Activated naive CD4-positive, alpha-beta T cell treated with anti-CD3 and anti-CD28 coated beads, Interleukin-2, amount 50 U/mL, for 24 hours (primary cell): ENCODE measurements around the gene CD2AP.

ENCODE experiments used
- H3K27ac Mint-ChIP-seq: one replicate; pipeline ENCODE4 v1.8.0; 2021; ENCODE audit warnings: mild to moderate bottlenecking, mixed read lengths
- H3K27me3 Mint-ChIP-seq: one replicate; pipeline ENCODE4 v1.8.0; 2021; ENCODE audit warnings: mixed read lengths
- H3K36me3 Mint-ChIP-seq: one replicate; pipeline ENCODE4 v1.8.0; 2021; ENCODE audit warnings: mixed read lengths
- H3K4me1 Mint-ChIP-seq: one replicate; pipeline ENCODE4 v1.8.0; 2021; ENCODE audit warnings: mixed read lengths
- H3K4me3 Mint-ChIP-seq: one replicate; pipeline ENCODE4 v1.8.0; 2021; ENCODE audit warnings: mild to moderate bottlenecking, mixed read lengths
- H3K9me3 Mint-ChIP-seq: one replicate; pipeline ENCODE4 v1.8.0; 2021; ENCODE audit warnings: mixed read lengths

The CD2AP gene

GRCh38 chr6:47653706-47654105 lies 176.1 kb downstream of the CD2AP start:
- H3K27ac Mint-ChIP-seq: no peak overlapping the region
- H3K9me3 Mint-ChIP-seq: no peaks in the 10 kb centered on the region
- no peak overlapping the region for H3K4me3 Mint-ChIP-seq
- no peaks in the 10 kb centered on the region for H3K27me3 Mint-ChIP-seq
- H3K4me1 Mint-ChIP-seq: no peaks in the 10 kb centered on the region
- no peaks in the 10 kb centered on the region for H3K36me3 Mint-ChIP-seq

- Mint-ChIP-seq H3K4me3 (no peak overlapping the region), H3K9me3 (no peaks in the 10 kb centered on the region), H3K27me3 (no peaks in the 10 kb centered on the region), H3K4me1 (no peaks in the 10 kb centered on the region), H3K36me3 (no peaks in the 10 kb centered on the region), H3K27ac (no peak overlapping the region)
Observed at GRCh38 chr6:47654255-47654654, 176.7 kb downstream of the CD2AP start.

- H3K4me1 Mint-ChIP-seq: no peaks in the 10 kb centered on the region
- H3K9me3 Mint-ChIP-seq: no peaks in the 10 kb centered on the region
- no peaks in the 10 kb centered on the region for H3K36me3 Mint-ChIP-seq
- H3K4me3 Mint-ChIP-seq: no peak overlapping the region
- no peaks in the 10 kb centered on the region for H3K27me3 Mint-ChIP-seq
- H3K27ac Mint-ChIP-seq: no peak overlapping the region
Observed at GRCh38 chr6:47655719-47656595, 178.4 kb downstream of the CD2AP start.

GRCh38 chr6:47661960-47662359 lies 184.4 kb downstream of the CD2AP start:
- no peaks in the 10 kb centered on the region for H3K36me3 Mint-ChIP-seq
- H3K4me3 Mint-ChIP-seq: no peak overlapping the region
- no peaks in the 10 kb centered on the region for H3K4me1 Mint-ChIP-seq
- no peak overlapping the region for H3K27ac Mint-ChIP-seq
- no peaks in the 10 kb centered on the region for H3K9me3 Mint-ChIP-seq
- H3K27me3 Mint-ChIP-seq: peaks cover 9% of the 10 kb centered on the region

GRCh38 chr6:47663462-47664216 lies 186.1 kb downstream of the CD2AP start:
- Mint-ChIP-seq H3K4me1 (no peaks in the 10 kb centered on the region), H3K36me3 (no peaks in the 10 kb centered on the region)

GRCh38 chr6:47665112-47665511 lies 187.5 kb downstream of the CD2AP start:
- Mint-ChIP-seq H3K4me3 (no peak overlapping the region), H3K27ac (no peak overlapping the region), H3K36me3 (no peaks in the 10 kb centered on the region), H3K4me1 (no peaks in the 10 kb centered on the region), H3K27me3 (peaks cover 25% of the 10 kb centered on the region), H3K9me3 (no peaks in the 10 kb centered on the region)

More at GRCh38 chr6:47663462-47664216, 186.1 kb downstream of the CD2AP start:
- no peak overlapping the region for H3K4me3 Mint-ChIP-seq
- H3K27me3 Mint-ChIP-seq: peaks cover 17% of the 10 kb centered on the region
- H3K9me3 Mint-ChIP-seq: no peaks in the 10 kb centered on the region
- no peak overlapping the region for H3K27ac Mint-ChIP-seq

GRCh38 chr6:47669684-47670513 lies 192.3 kb downstream of the CD2AP start:
- Mint-ChIP-seq H3K4me1 (no peaks in the 10 kb centered on the region), H3K27ac (no peak overlapping the region), H3K4me3 (no peak overlapping the region), H3K36me3 (no peaks in the 10 kb centered on the region), H3K27me3 (peaks cover 27% of the 10 kb centered on the region), H3K9me3 (no peaks in the 10 kb centered on the region)

GRCh38 chr6:47670851-47671250 lies 193.3 kb downstream of the CD2AP start:
- H3K36me3 Mint-ChIP-seq: no peaks in the 10 kb centered on the region
- H3K4me3 Mint-ChIP-seq: no peak overlapping the region
- no peak overlapping the region for H3K27ac Mint-ChIP-seq
- no peaks in the 10 kb centered on the region for H3K9me3 Mint-ChIP-seq
- H3K27me3 Mint-ChIP-seq: peaks cover 27% of the 10 kb centered on the region
- no peaks in the 10 kb centered on the region for H3K4me1 Mint-ChIP-seq

GRCh38 chr6:47671777-47672176 lies 194.2 kb downstream of the CD2AP start:
- Mint-ChIP-seq H3K27me3 (peaks cover 22% of the 10 kb centered on the region), H3K27ac (no peak overlapping the region), H3K36me3 (no peaks in the 10 kb centered on the region), H3K4me1 (no peaks in the 10 kb centered on the region), H3K4me3 (no peak overlapping the region), H3K9me3 (no peaks in the 10 kb centered on the region)

GRCh38 chr6:47672816-47673215 lies 195.2 kb downstream of the CD2AP start:
- Mint-ChIP-seq H3K27me3 (peaks cover 15% of the 10 kb centered on the region), H3K27ac (peak overlapping the region; percentile 15), H3K4me1 (no peaks in the 10 kb centered on the region), H3K4me3 (no peak overlapping the region), H3K9me3 (no peaks in the 10 kb centered on the region), H3K36me3 (no peaks in the 10 kb centered on the region)

- Mint-ChIP-seq H3K4me1 (no peaks in the 10 kb centered on the region), H3K4me3 (no peak overlapping the region), H3K36me3 (no peaks in the 10 kb centered on the region), H3K27me3 (peaks cover 5% of the 10 kb centered on the region), H3K9me3 (no peaks in the 10 kb centered on the region), H3K27ac (no peak overlapping the region)
Observed at GRCh38 chr6:47674673-47675072, 197.1 kb downstream of the CD2AP start.
